H1 (cell line): ENCODE measurements around the gene CLDN14. TPM values are rescaled to one million over a fixed set of nuclear protein-coding genes. Genes with fewer than 3 reads are reported as not detected.

Source experiments
- CTCF ChIA-PET: fragments of 300-600 bp; sonication (Branson Sonifier 250); formaldehyde crosslinking; loops from one replicate; lab custom pipeline; 2021; ENCODE audit not compliant: partially characterized antibody; lab: Charles Lee
- POLR2A ChIA-PET: fragments of 300-600 bp; sonication (Branson Sonifier 250); formaldehyde crosslinking; loops from one replicate; lab custom pipeline; 2021; ENCODE audit warnings: inconsistent platforms; ENCODE audit not compliant: partially characterized antibody; lab: Charles Lee
- DNase-seq, 2 experiments: peaks; one replicate each; pipeline versions ENCODE4 v3.0.0 to v3.0.0-alpha.2; 2010 to 2022; ENCODE audit warnings: low spot score in 2 of 2, low read depth in 1 of 2, mixed read lengths in 1 of 2
- FAIRE-seq: peaks from 2 replicates; lab custom pipeline; 2011; peaks lifted over from hg19 to GRCh38; lab: Jason Lieb, UNC
- H2AFZ ChIP-seq: 2 replicates; pipeline ENCODE4 v1.8.1; 2012; ENCODE audit warnings: low read length, inconsistent platforms
- H2AK5ac ChIP-seq: 2 replicates; pipeline ENCODE4 v1.6.1; 2013; ENCODE audit warnings: low read depth, low read length
- H2BK120ac ChIP-seq: replicated peaks from 2 replicates; pipeline ENCODE3; 2013; ENCODE audit warnings: low read depth, low read length, inconsistent platforms
- H2BK12ac ChIP-seq: 2 replicates; pipeline ENCODE4 v1.6.1; 2013; ENCODE audit warnings: low read depth, low read length
- H2BK15ac ChIP-seq: 2 replicates; pipeline ENCODE4 v1.6.1; 2013; ENCODE audit warnings: low read length
- H2BK20ac ChIP-seq: 2 replicates; pipeline ENCODE4 v1.6.1; 2013; ENCODE audit warnings: low read length
- H2BK5ac ChIP-seq: 2 replicates; pipeline ENCODE4 v1.6.1; 2013; ENCODE audit warnings: low read depth, low read length
- H3K14ac ChIP-seq: 2 replicates; pipeline ENCODE4 v1.6.1; 2013; ENCODE audit warnings: inconsistent platforms; ENCODE audit not compliant: insufficient read length
- H3K18ac ChIP-seq: 2 replicates; pipeline ENCODE4 v1.6.1; 2013; ENCODE audit warnings: low read length; ENCODE audit errors: extremely low read depth
- H3K23ac ChIP-seq: 2 replicates; pipeline ENCODE4 v1.6.1; 2013; ENCODE audit warnings: inconsistent platforms; ENCODE audit not compliant: insufficient read length
- H3K23me2 ChIP-seq: 2 replicates; pipeline ENCODE4 v1.6.1; 2013; ENCODE audit warnings: low read depth, low read length
- H3K27ac ChIP-seq: 2 replicates; pipeline ENCODE4 v1.6.1; 2011; ENCODE audit warnings: low read depth, low read length, inconsistent platforms
- H3K27me3 ChIP-seq, 4 experiments: replicated peaks in 1 of 4; 1 replicate in 1 of 4; 2 replicates in 3 of 4; pipeline versions ENCODE4 v1.6.1 to v1.8.1; 2011 to 2013; ENCODE audit warnings: low read length in 3 of 4, mild to moderate bottlenecking in 3 of 4, inconsistent platforms in 2 of 4, mixed read lengths in 2 of 4, moderate library complexity in 1 of 4; ENCODE audit not compliant: control insufficient read depth in 3 of 4, insufficient read depth in 3 of 4; ENCODE audit errors: extremely low read depth in 1 of 4
- H3K36me3 ChIP-seq, 4 experiments: 2 replicates each; pipeline versions ENCODE4 v1.6.1 to v1.8.1; 2011 to 2013; ENCODE audit warnings: mild to moderate bottlenecking in 4 of 4, low read length in 3 of 4, moderate library complexity in 2 of 4, control low read depth in 1 of 4, inconsistent platforms in 1 of 4; ENCODE audit not compliant: insufficient read depth in 4 of 4, control insufficient read depth in 2 of 4
- H3K4ac ChIP-seq: replicated peaks from 2 replicates; pipeline ENCODE3; 2013; ENCODE audit warnings: low read length, low read depth, mixed read lengths, inconsistent platforms; ENCODE audit not compliant: insufficient read length
- H3K4me1 ChIP-seq, 4 experiments: replicated peaks in 1 of 4; 1 replicate in 1 of 4; 2 replicates in 3 of 4; pipeline versions ENCODE4 v1.6.1 to v1.8.1; 2011 to 2013; ENCODE audit warnings: low read length in 3 of 4, inconsistent platforms in 2 of 4, mixed read lengths in 1 of 4; ENCODE audit not compliant: insufficient read depth in 4 of 4, control insufficient read depth in 3 of 4
- H3K4me2 ChIP-seq, 2 experiments: 2 replicates each; pipeline versions ENCODE4 v1.6.1 to v1.8.1; 2011 to 2013; ENCODE audit warnings: low read depth in 2 of 2, low read length in 2 of 2, control low read depth in 1 of 2, inconsistent platforms in 1 of 2, mild to moderate bottlenecking in 1 of 2; ENCODE audit not compliant: insufficient read depth in 1 of 2
- H3K4me3 ChIP-seq, 4 experiments: fragments of 200-600, 300-600 bp in 1 of 4; sonication (generic), shearing (Covaris generic), sonication (Bioruptor Twin) in 1 of 4; 2 replicates each; pipeline versions ENCODE4 v1.5.1 to v1.8.1; 2011 to 2016; ENCODE audit warnings: low read length in 4 of 4, low read depth in 3 of 4, control low read depth in 2 of 4, inconsistent platforms in 2 of 4, mild to moderate bottlenecking in 2 of 4, mixed read lengths in 1 of 4, moderate library complexity in 1 of 4; ENCODE audit not compliant: insufficient read depth in 2 of 4; ENCODE audit errors: extremely low read depth in 1 of 4
- H3K56ac ChIP-seq: replicated peaks from 2 replicates; pipeline ENCODE3; 2013; ENCODE audit warnings: low read depth, mild to moderate bottlenecking, mixed read lengths, low read length, inconsistent platforms; ENCODE audit not compliant: insufficient read length
- H3K79me1 ChIP-seq: 2 replicates; pipeline ENCODE4 v1.6.1; 2013; ENCODE audit warnings: low read depth, low read length, control low read depth
- H3K79me2 ChIP-seq, 2 experiments: 2 replicates each; pipeline versions ENCODE4 v1.6.1 to v1.8.1; 2012 to 2013; ENCODE audit warnings: low read length in 2 of 2, mild to moderate bottlenecking in 2 of 2, inconsistent platforms in 1 of 2; ENCODE audit not compliant: insufficient read depth in 2 of 2, control insufficient read depth in 1 of 2
- H3K9ac ChIP-seq, 4 experiments: replicated peaks in 1 of 4; 1 replicate in 1 of 4; 2 replicates in 3 of 4; pipeline versions ENCODE4 v1.6.1 to v1.8.1; 2011 to 2013; ENCODE audit warnings: low read depth in 3 of 4, low read length in 3 of 4, control low read depth in 2 of 4, mild to moderate bottlenecking in 2 of 4, moderate library complexity in 2 of 4, inconsistent platforms in 1 of 4; ENCODE audit errors: extremely low read depth in 1 of 4
- H3K9me3 ChIP-seq, 2 experiments: 2 replicates each; pipeline versions ENCODE4 v1.6.1 to v1.8.1; 2012 to 2013; ENCODE audit warnings: mild to moderate bottlenecking in 2 of 2, moderate library complexity in 2 of 2, control low read depth in 1 of 2, inconsistent platforms in 1 of 2, low read depth in 1 of 2, low read length in 1 of 2, mixed read lengths in 1 of 2; ENCODE audit not compliant: insufficient read depth in 2 of 2
- H4K20me1 ChIP-seq, 2 experiments: replicated peaks in 1 of 2; 2 replicates each; pipeline versions ENCODE3 to v1.8.1; 2011 to 2013; ENCODE audit warnings: inconsistent platforms in 2 of 2, low read length in 2 of 2, mild to moderate bottlenecking in 1 of 2; ENCODE audit not compliant: insufficient read depth in 2 of 2, control insufficient read depth in 1 of 2
- H4K5ac ChIP-seq: 2 replicates; pipeline ENCODE4 v1.6.1; 2013; ENCODE audit warnings: low read length, low read depth, mixed read lengths, inconsistent platforms; ENCODE audit not compliant: insufficient read length
- H4K8ac ChIP-seq: 2 replicates; pipeline ENCODE4 v1.8.0; 2013; ENCODE audit warnings: mild to moderate bottlenecking, moderate library complexity, low read length, inconsistent platforms; ENCODE audit not compliant: insufficient read depth; ENCODE audit errors: extremely low read depth
- H4K91ac ChIP-seq: replicated peaks from 2 replicates; pipeline ENCODE3; 2013; ENCODE audit warnings: low read length, mixed read lengths, inconsistent platforms; ENCODE audit not compliant: insufficient read length
- ASH2L ChIP-seq: fragments of 200-600, 300-600 bp; sonication (generic); IDR thresholded peaks from one replicate; pipeline ENCODE4 v1.7.1; 2017; ENCODE audit warnings: low read length
- CHD1 ChIP-seq: IDR thresholded peaks from 2 replicates; pipeline ENCODE4 v1.6.1; 2012; ENCODE audit warnings: low read depth, low read length, improper control_type of control experiment
- EGR1 ChIP-seq: IDR thresholded peaks from 2 replicates; pipeline ENCODE4 v1.6.1; 2011; ENCODE audit warnings: low read depth, low read length, borderline replicate concordance
- EZH2 ChIP-seq: fragments of 200-600 bp; sonication (generic); IDR thresholded peaks from 2 replicates; pipeline ENCODE4 v1.7.1; 2012; ENCODE audit warnings: low read depth, mild to moderate bottlenecking, moderate library complexity, low read length, inconsistent platforms; ENCODE audit not compliant: severe bottlenecking
- PHF8 ChIP-seq: fragments of 200-600 bp; sonication (generic); conservative IDR thresholded peaks from 2 replicates; pipeline ENCODE4 v1.7.1; 2012; ENCODE audit warnings: low read depth, mild to moderate bottlenecking, inconsistent platforms, low read length, moderate library complexity
- SIX5 ChIP-seq: IDR thresholded peaks from 2 replicates; pipeline ENCODE4 v1.6.1; 2011; ENCODE audit warnings: mild to moderate bottlenecking, low read depth, low read length
- TAF7 ChIP-seq: optimal IDR thresholded peaks from 2 replicates; pipeline ENCODE3; 2011; ENCODE audit warnings: low read depth, mild to moderate bottlenecking, inconsistent platforms, low read length, moderate library complexity, borderline replicate concordance
- WGBS, 2 experiments: shearing (Covaris generic) in 1 of 2; methylation state at CpG; one replicate each; pipeline versions ENCODE4 v1.1.6 to v1.1.7; 2013 to 2015; ENCODE audit warnings: low lambda C conversion rate in 2 of 2, mixed read lengths in 2 of 2, inconsistent platforms in 1 of 2, low coverage in 1 of 2, missing lambda C conversion rate in 1 of 2; ENCODE audit not compliant: insufficient replicate concordance in 2 of 2, insufficient coverage in 1 of 2, insufficient read length in 1 of 2; ENCODE audit errors: extremely low coverage in 1 of 2, missing lambda C conversion rate in 1 of 2; 5-methylcytosine and 5-hydroxymethylcytosine counted together
- polyA plus RNA-seq, 7 experiments: library from polyadenylated mRNA; depleted of rRNA in 3 of 7; stranded (reverse) in 5 of 7; unstranded in 2 of 7; fragments of >200 nt in 5 of 7; fragments of 200-250 nt in 2 of 7; gene quantifications; 1 replicate in 5 of 7; 2 replicates in 1 of 7; 4 replicates in 1 of 7; pipeline versions ENCODE4 v1.2.1 to v1.2.3, GENCODE V29; 2011 to 2013; ENCODE audit warnings: missing spikeins in 2 of 7, mixed read lengths in 2 of 7
- total RNA-seq: library from RNA; stranded (reverse); fragmentation: NEBNext Ultra II Directional; extraction: Animal tissue kit (Norgen Biotek cat#: 25700); gene quantifications from 2 replicates; pipeline ENCODE4 v1.2.1, GENCODE V29; 2021

Gene CLDN14
- total and polyA plus RNA-seq, 2 of the 8 experiments (the other 6 are each of a cell fraction or from before 2014, with no cell fraction given), result 0.08 TPM; not detected in 1

DNA sequence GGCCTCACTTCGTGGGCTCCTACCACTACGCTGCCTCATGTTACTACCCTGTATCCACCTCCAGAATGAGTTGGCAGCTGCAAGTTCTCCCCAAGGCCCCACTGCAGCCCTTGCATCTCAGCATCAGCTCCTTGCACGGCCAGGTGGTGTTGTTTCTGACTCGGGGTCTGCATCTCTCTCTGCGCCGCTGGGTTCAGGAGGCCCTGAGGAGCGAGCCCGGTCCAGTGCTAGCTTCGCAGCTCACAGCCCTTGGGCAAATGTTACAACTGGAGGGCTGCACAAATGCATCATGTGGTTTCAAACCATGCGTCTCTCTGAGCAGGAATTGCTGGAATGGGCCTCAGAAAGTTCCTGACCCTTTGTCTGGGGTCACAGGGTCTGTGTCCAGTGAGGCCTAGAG lies 3.2 kb upstream of the CLDN14 start:
- no peak overlapping the region for H3K14ac ChIP-seq
- no peak overlapping the region for H3K23ac ChIP-seq
- no peak overlapping the region for H4K5ac ChIP-seq
- no peak for FAIRE-seq
- H2AFZ ChIP-seq, result no peak overlapping the region
- H2BK15ac ChIP-seq, result no peak overlapping the region
- H2BK120ac ChIP-seq, result no peak overlapping the region
- H3K4me2 ChIP-seq, result no peak overlapping the region
- H3K23me2 ChIP-seq, result peaks cover 3% of the 10 kb centered on the region; the same call in 1 of the 2 replicates
- H3K18ac ChIP-seq, result no peak overlapping the region
- 0 out of 7 replicates have a peak, but pooled peaks cover 0 to 2% (median 0%) of the 10 kb centered on the region in 4 experiments for H3K27me3 ChIP-seq
- no peaks in the 10 kb centered on the region for H4K20me1 ChIP-seq
- POLR2A ChIA-PET, result no interaction called here
- H3K4me3 ChIP-seq, result no peak overlapping the region
- H3K27ac ChIP-seq, result no peak overlapping the region
- H2BK20ac ChIP-seq, result no peak overlapping the region
- H3K79me2 ChIP-seq, result no peaks in the 10 kb centered on the region
- no peak overlapping the region for H3K4ac ChIP-seq
- H2AK5ac ChIP-seq, result no peak overlapping the region
- no peak for TF ChIP-seq TAF7
- no peak for TF ChIP-seq EGR1
- TF ChIP-seq EZH2, result no peak
- TF ChIP-seq ASH2L, result no peak
- no peak for TF ChIP-seq SIX5
- TF ChIP-seq PHF8, result no peak
- TF ChIP-seq CHD1, result no peak
- TF ChIP-seq, all 59 proteins: peak for 0
- H3K56ac ChIP-seq, result no peak overlapping the region
- DNase-seq, result no peak
- no peaks in the 10 kb centered on the region for H3K36me3 ChIP-seq
- no peaks in the 10 kb centered on the region for H3K9me3 ChIP-seq
- H3K79me1 ChIP-seq, result no peaks in the 10 kb centered on the region
- no peak overlapping the region for H4K8ac ChIP-seq
- H2BK12ac ChIP-seq, result no peak overlapping the region
- H4K91ac ChIP-seq, result no peak overlapping the region
- no peak overlapping the region for H3K9ac ChIP-seq
- CTCF ChIA-PET, result interaction anchor here (0.7 to 0.9 kb wide), 2 partner anchors 8 to 21 kb away, joined by 3 read pairs; no protein-coding TSS in a partner anchor
- 91% methylated on average over 10 of the region's 10 CpGs; no CpG with 5 or more reads in 1 of the 2 experiments for WGBS, 2 experiments
- no peak overlapping the region for H2BK5ac ChIP-seq
- no peaks in the 10 kb centered on the region for H3K4me1 ChIP-seq
